ENCODE data around the gene CD1C.

- TF ChIP-seq CTCF (IDR thresholded peaks at IDR 0.05; ENCODE audit: borderline replicate concordance, extremely low read depth, low read length, poor library complexity, severe bottlenecking) (no peak), EZH2 (IDR thresholded peaks at IDR 0.05; ENCODE audit: borderline replicate concordance, low read depth, low read length, severe bottlenecking) (no peak)
Measured at GRCh38 chr1:158335213-158335532, 45.5 kb downstream of the CD1C start.
